Spleen (tissue), 13 donors: ENCODE measurements around the gene RNPC3. TPM values are rescaled to one million over a fixed set of nuclear protein-coding genes. Genes with fewer than 3 reads are reported as not detected.
A peak's percentile ranks its signal among the peaks of the same experiment; 100 is the strongest.

Source experiments
- DNase-seq: peaks from one replicate; pipeline ENCODE4 v3.0.0-alpha.2; 2020
- H3K27ac ChIP-seq, 8 donors: fragments of 200-600 bp; sonication (generic) in 7 of 8; 1 replicate in 4 of 8; 2 replicates in 4 of 8; pipeline versions ENCODE4 v1.5.0 to v1.8.0; 2016 to 2021; ENCODE audit warnings: inconsistent platforms in 4 of 8, mild to moderate bottlenecking in 4 of 8, moderate library complexity in 1 of 8
- H3K27me3 ChIP-seq, 7 donors: fragments of 200-600 bp; sonication (generic) in 6 of 7; replicated peaks in 1 of 7; 1 replicate in 4 of 7; 2 replicates in 3 of 7; pipeline versions ENCODE4 v1.5.0 to v1.8.0; 2016 to 2021; ENCODE audit warnings: inconsistent platforms in 3 of 7, mild to moderate bottlenecking in 1 of 7
- H3K36me3 ChIP-seq, 6 donors: fragments of 200-600 bp; sonication (generic) in 5 of 6; 1 replicate in 4 of 6; 2 replicates in 2 of 6; pipeline versions ENCODE4 v1.5.0 to v1.8.0; 2016 to 2021; ENCODE audit warnings: inconsistent platforms in 2 of 6
- H3K4me1 ChIP-seq, 6 donors: fragments of 200-600 bp; sonication (generic) in 5 of 6; 1 replicate in 3 of 6; 2 replicates in 3 of 6; pipeline versions ENCODE4 v1.5.0 to v1.8.0; 2016 to 2021; ENCODE audit warnings: inconsistent platforms in 3 of 6
- H3K4me3 ChIP-seq, 8 donors: fragments of 200-600 bp; sonication (generic) in 7 of 8; 1 replicate in 4 of 8; 2 replicates in 4 of 8; pipeline versions ENCODE4 v1.5.0 to v1.8.0; 2016 to 2021; ENCODE audit warnings: inconsistent platforms in 4 of 8, mild to moderate bottlenecking in 4 of 8, moderate library complexity in 2 of 8
- H3K9me3 ChIP-seq, 8 donors: fragments of 200-600 bp; sonication (generic) in 7 of 8; 1 replicate in 4 of 8; 2 replicates in 4 of 8; pipeline versions ENCODE4 v1.5.0 to v1.8.0; 2016 to 2021; ENCODE audit warnings: inconsistent platforms in 4 of 8
- POLR2A ChIP-seq, 3 donors: fragments of 450-650 bp; IDR thresholded peaks; one replicate each; pipeline ENCODE4 v1.5.1; 2017; ENCODE audit warnings: antibody characterized with exemption in 3 of 3, mild to moderate bottlenecking in 1 of 3
- POLR2AphosphoS5 ChIP-seq, 3 donors: sonication (generic); formaldehyde crosslinking; IDR thresholded peaks; one replicate each; pipeline ENCODE4 v1.5.1; 2017; ENCODE audit warnings: antibody characterized with exemption in 3 of 3
- WGBS, 5 donors: extraction: QIAGEN DNeasy Blood & Tissue Kit in 3 of 5; methylation state at CpG; one replicate each; pipeline versions ENCODE4 v1.1.5 to v1.1.7; 2013 to 2018; 5-methylcytosine and 5-hydroxymethylcytosine counted together
- intact Hi-C: fragments of 100-400 bp; cut with DNase I; formaldehyde crosslinking; loops from one replicate; pipeline ENCODE4 v1.15.0; 2023; ENCODE audit warnings: low total_unique reads
- long read RNA-seq, 2 donors: transcript quantifications; one replicate each; lab custom pipeline, GENCODE V29; 2026
- polyA plus RNA-seq, 3 donors: library from polyadenylated mRNA; stranded (reverse); fragments of 200-250 nt; gene quantifications; one replicate each; pipeline ENCODE4 v1.2.1, GENCODE V29; 2013
- total RNA-seq, 7 donors: library from RNA; depleted of rRNA in 3 of 7; stranded (reverse); fragments of >200 nt in 3 of 7; fragmentation: NEBNext Ultra II Directional in 4 of 7; extraction: Animal tissue kit (Norgen Biotek cat#: 25700) in 4 of 7; gene quantifications; one replicate each; pipeline versions ENCODE4 v1.1.0 to v1.2.1, GENCODE V29; 2016 to 2021
- TF ChIP-seq, protein P1 (sequence below), 11 experiments: fragments of 200-600 bp in 7 of 11; fragments of 450-650 bp in 4 of 11; sonication (generic) in 4 of 11; IDR thresholded peaks in 8 of 11; conservative IDR thresholded peaks in 3 of 11; 1 replicate in 7 of 11; 2 replicates in 4 of 11; pipeline versions ENCODE4 v1.4.0 to v1.8.0; 2016 to 2021; ENCODE audit warnings: antibody characterized with exemption in 11 of 11, inconsistent platforms in 4 of 11, mild to moderate bottlenecking in 1 of 11
- donor health status: healthy with polysubstance abuse.
- donor health status: DM: no; HTN: no; CAD: no; lungs with moderate emphysema.
- donor health status: DM: no; HTN: no; CAD: no.
- donor health status: Bipolar disorder and iron deficiency.
- donor health status: healthy.
- donor health status: DM: no; HTN: no; CAD: no.
- donor health status: DM: yes; HTN: yes; CAD: no.

Gene RNPC3, protein sequence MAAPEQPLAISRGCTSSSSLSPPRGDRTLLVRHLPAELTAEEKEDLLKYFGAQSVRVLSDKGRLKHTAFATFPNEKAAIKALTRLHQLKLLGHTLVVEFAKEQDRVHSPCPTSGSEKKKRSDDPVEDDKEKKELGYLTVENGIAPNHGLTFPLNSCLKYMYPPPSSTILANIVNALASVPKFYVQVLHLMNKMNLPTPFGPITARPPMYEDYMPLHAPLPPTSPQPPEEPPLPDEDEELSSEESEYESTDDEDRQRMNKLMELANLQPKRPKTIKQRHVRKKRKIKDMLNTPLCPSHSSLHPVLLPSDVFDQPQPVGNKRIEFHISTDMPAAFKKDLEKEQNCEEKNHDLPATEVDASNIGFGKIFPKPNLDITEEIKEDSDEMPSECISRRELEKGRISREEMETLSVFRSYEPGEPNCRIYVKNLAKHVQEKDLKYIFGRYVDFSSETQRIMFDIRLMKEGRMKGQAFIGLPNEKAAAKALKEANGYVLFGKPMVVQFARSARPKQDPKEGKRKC
- 10 to 100 TPM; 25.9 to 60.6 (median 48.3) TPM for total RNA-seq
- polyA plus RNA-seq: 10 to 100 TPM in 2 of 3 donors, 1 to 10 TPM in 1; 9.7 to 10.9 (median 10.8) TPM
- long read RNA-seq, donor 1, partial matches to known transcripts: 9 of 12 reads
- long read RNA-seq, donor 1, other reads (novel, unspliced or antisense): 0 of 12 reads
- long read RNA-seq, donor 2, partial matches to known transcripts: 0 of 3 reads
- long read RNA-seq, donor 2, other reads (novel, unspliced or antisense): 0 of 3 reads

DNA sequence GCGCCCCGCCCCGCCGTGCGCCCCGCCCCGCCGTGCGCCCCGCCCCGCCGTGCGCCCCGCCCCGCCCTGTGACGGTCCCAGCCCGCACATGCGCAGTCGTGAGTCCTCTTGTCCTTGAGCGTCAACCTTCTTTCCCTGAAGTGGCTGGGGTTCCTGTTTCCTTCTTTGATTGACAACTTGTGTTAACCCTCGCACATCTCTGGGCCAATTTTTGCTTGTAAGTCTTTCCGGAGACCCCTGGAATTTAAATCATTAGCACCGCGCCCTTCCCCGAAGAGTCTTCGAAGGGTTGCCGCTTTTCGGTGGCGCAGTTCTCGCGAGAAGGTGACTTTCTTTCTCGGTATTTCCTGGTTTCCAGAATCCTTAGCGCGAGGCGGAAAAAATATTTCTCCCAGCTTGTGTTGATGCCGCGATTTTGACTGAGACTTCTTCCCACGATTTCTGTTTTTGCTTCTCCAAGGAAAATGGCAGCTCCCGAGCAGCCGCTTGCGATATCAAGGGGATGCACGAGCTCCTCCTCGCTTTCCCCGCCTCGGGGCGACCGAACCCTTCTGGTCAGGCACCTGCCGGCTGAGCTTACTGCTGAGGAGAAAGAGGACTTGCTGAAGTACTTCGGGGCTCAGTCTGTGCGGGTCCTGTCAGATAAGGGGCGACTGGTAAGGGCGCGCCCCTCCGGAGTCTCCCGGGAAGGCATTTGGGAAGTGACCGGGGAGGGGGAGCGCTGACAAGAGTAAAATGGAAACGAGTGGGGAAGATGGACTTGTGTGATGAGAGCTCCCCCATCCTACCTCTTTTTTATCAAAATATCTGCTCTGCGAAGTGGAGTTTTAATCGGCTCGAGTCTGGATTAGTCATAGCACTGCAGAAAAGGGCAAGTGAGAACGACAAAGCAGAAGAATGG lies at the start of gene RNPC3:
Gene RNPC3, plus strand, starts transcription at position 93 of the 901 bp plus-strand sequence. Its CDS starts 372 bp downstream, at position 465.
- Histone ChIP-seq H3K4me3 (peak within 1 kb of the TSS; percentile 69 to 96 (median 79)), H3K27ac (peak within 1 kb of the TSS; percentile 90 to 97 (median 94)), H3K36me3 (peaks cover 0 to 30% (median 6%) of the 10 kb centered on the region in 6 donors), H3K4me1 (peaks cover 24 to 55% (median 41%) of the 10 kb centered on the region in 6 donors), H3K9me3 (no peaks in the 10 kb centered on the region), H3K27me3 (no peaks in the 10 kb centered on the region)
- intact Hi-C loops: no loop called here
- peak; percentile 68 to 83 (median 76) for TF ChIP-seq POLR2AphosphoS5 (IDR thresholded peaks at IDR 0.05)
- TF ChIP-seq, protein P1, sequence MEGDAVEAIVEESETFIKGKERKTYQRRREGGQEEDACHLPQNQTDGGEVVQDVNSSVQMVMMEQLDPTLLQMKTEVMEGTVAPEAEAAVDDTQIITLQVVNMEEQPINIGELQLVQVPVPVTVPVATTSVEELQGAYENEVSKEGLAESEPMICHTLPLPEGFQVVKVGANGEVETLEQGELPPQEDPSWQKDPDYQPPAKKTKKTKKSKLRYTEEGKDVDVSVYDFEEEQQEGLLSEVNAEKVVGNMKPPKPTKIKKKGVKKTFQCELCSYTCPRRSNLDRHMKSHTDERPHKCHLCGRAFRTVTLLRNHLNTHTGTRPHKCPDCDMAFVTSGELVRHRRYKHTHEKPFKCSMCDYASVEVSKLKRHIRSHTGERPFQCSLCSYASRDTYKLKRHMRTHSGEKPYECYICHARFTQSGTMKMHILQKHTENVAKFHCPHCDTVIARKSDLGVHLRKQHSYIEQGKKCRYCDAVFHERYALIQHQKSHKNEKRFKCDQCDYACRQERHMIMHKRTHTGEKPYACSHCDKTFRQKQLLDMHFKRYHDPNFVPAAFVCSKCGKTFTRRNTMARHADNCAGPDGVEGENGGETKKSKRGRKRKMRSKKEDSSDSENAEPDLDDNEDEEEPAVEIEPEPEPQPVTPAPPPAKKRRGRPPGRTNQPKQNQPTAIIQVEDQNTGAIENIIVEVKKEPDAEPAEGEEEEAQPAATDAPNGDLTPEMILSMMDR (IDR thresholded peaks at IDR 0.05 in 8 of 11, conservative IDR thresholded peaks at IDR 0.05 in 3 of 11): peak in 5 of 11 experiments; percentile 6 to 39 (median 25)
- peak in 1 of 3 donors; percentile 11 for TF ChIP-seq POLR2A (IDR thresholded peaks at IDR 0.05)
- WGBS, 5 donors: 0 to 1% (median 0%) methylated on average over 47 to 62 of the region's 62 CpGs
- peak; percentile 94 for DNase-seq

DNA sequence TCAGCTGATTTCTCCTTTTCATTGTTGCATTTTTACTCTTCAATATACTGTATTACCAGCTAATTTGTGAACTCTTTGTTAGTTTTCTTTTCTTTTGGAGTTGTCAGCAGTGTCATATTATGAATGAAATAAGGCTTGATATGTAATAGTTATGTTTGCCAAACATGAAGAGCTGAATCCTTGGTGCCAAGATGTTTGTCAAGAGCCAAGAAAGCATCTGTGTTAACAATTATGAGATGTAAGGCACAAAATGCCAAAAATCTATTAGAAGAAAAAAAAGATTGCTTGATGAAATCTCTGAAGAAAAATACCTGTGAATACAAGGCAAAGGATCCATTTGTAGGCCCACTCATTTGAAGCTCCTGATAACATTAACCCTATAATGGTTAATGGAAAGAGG lies 48.4 kb upstream of the RNPC3 start:
- no peaks in the 10 kb centered on the region for H3K4me1 ChIP-seq
- no peak overlapping the region for H3K27ac ChIP-seq
- DNase-seq: no peak
- no peak for TF ChIP-seq POLR2AphosphoS5 (IDR thresholded peaks at IDR 0.05)
- intact Hi-C loops: no loop called here
- H3K9me3 ChIP-seq: no peaks in the 10 kb centered on the region
- H3K36me3 ChIP-seq: no peaks in the 10 kb centered on the region
- H3K27me3 ChIP-seq: no peaks in the 10 kb centered on the region
- no peak overlapping the region for H3K4me3 ChIP-seq

DNA sequence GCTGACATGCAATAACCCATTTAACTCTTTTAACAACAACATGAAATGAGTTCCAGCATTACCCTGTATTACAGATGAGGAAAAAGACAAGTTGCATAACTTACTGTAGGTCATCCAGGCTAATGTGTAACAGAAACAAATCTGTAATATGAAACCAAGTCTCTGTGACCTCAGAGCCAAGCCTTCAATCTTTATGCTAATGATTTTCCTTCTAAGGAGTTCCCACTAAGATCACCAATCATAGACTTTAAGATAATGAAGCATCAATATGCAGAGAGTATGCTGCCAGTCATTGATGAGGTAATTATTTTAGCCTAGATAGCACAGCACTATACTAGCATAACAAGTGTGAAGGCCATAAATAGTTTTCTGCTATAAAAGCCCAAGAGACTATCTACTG lies 35.6 kb upstream of the RNPC3 start:
- Histone ChIP-seq H3K4me3 (no peak overlapping the region), H3K36me3 (no peaks in the 10 kb centered on the region), H3K27ac (no peak overlapping the region), H3K4me1 (no peaks in the 10 kb centered on the region), H3K27me3 (no peaks in the 10 kb centered on the region), H3K9me3 (peaks cover 0 to 4% (median 0%) of the 10 kb centered on the region in 8 donors)
- no peak for TF ChIP-seq POLR2AphosphoS5 (IDR thresholded peaks at IDR 0.05)
- DNase-seq: no peak
- intact Hi-C loops: no loop called here

DNA sequence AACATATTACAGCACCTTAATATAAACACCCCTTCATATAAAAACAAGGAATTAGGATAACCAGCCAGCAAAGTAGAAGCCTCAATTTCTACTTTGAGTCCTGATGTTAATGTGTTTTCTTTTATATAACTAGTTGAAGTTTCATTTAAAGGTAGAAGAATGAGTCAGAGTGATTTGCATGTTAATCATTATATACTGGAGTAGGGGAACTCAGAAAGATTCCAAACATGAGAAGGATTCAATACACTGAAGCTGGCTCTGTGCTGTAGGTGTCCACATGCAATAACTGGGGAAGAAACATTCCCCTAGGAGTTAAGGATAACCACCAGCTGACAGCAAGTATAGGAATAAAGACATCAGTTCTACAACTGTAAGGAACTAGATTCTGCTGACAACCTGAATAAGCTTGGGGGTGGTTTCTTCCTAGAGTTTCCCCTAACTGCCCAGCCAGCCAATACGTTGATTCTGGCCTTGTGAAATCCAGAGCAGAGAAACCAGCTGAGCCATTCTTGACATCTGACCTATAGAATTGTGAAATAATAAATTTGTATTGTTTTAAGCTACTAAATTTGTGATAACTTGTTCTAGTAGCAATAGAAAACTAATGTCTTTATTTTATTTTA lies 33.4 kb upstream of the RNPC3 start:
- WGBS, 5 donors: 56 to 76% (median 68%) methylated on average over 1 of the region's 1 CpG

More for the DNA sequence above, 33.4 kb upstream of the RNPC3 start:
- intact Hi-C loops: no loop called here
- H3K27ac ChIP-seq: no peak overlapping the region
- H3K36me3 ChIP-seq: no peaks in the 10 kb centered on the region
- H3K4me3 ChIP-seq: no peak overlapping the region
- H3K9me3 ChIP-seq: no peaks in the 10 kb centered on the region
- no peak for DNase-seq
- TF ChIP-seq, protein P1 (IDR thresholded peaks at IDR 0.05 in 8 of 11, conservative IDR thresholded peaks at IDR 0.05 in 3 of 11): no peak
- no peak for TF ChIP-seq POLR2A (IDR thresholded peaks at IDR 0.05)
- TF ChIP-seq POLR2AphosphoS5 (IDR thresholded peaks at IDR 0.05): no peak
- no peaks in the 10 kb centered on the region for H3K27me3 ChIP-seq
- no peaks in the 10 kb centered on the region for H3K4me1 ChIP-seq
